ENCODE results near the gene SPOCK2.

SPOCK2 gene

GRCh38 chr10:72012796-72013195 is 75.6 kb downstream of the SPOCK2 start:
- no peak for DNase-seq (ENCODE audit: low read depth in 2 of 3, low spot score in 2 of 3)

- no peak for DNase-seq (ENCODE audit: low read depth in 2 of 3, low spot score in 2 of 3)
Observed at GRCh38 chr10:72011976-72012512, 76.3 kb downstream of the SPOCK2 start.

- DNase-seq (ENCODE audit: low read depth in 2 of 3, low spot score in 2 of 3), result no peak
Observed at GRCh38 chr10:72011468-72011867, 76.9 kb downstream of the SPOCK2 start.

GRCh38 chr10:72011016-72011415 is 77.3 kb downstream of the SPOCK2 start:
- DNase-seq (ENCODE audit: low read depth in 2 of 3, low spot score in 2 of 3), result no peak

- no peak for DNase-seq (ENCODE audit: low read depth in 2 of 3, low spot score in 2 of 3)
Observed at GRCh38 chr10:72010234-72010973, 77.9 kb downstream of the SPOCK2 start.

- no peak for DNase-seq (ENCODE audit: low read depth in 2 of 3, low spot score in 2 of 3)
Observed at GRCh38 chr10:72009425-72010081, 78.8 kb downstream of the SPOCK2 start.

GRCh38 chr10:72009051-72009424 is 79.3 kb downstream of the SPOCK2 start:
- DNase-seq (ENCODE audit: low read depth in 2 of 3, low spot score in 2 of 3), result no peak
